ENCODE results near the gene NEUROG2.
"Not testable (repeated sequence)": the region's sequence is repeated elsewhere in the genome, so short reads cannot be mapped to it uniquely, and the experiment has no call there.

Gene NEUROG2

GRCh38 chr4:112520598-112521122 is 4.7 kb upstream of the NEUROG2 start:
- no peak for DNase-seq

GRCh38 chr4:112519689-112520597 is 4.0 kb upstream of the NEUROG2 start:
- no peak for DNase-seq

- DNase-seq = no peak
These were observed 2.7 kb upstream of the NEUROG2 start for GRCh38 chr4:112518675-112519074.

GRCh38 chr4:112517911-112518310 is 1.9 kb upstream of the NEUROG2 start:
- no peak for DNase-seq

- peak; percentile 19 for DNase-seq
These were observed 1.2 kb upstream of the NEUROG2 start for GRCh38 chr4:112517067-112517634.

- no peak for DNase-seq
These were observed 589 bp upstream of the NEUROG2 start for GRCh38 chr4:112516471-112517066.

- peak; percentile 24 for DNase-seq
These were observed 548 bp downstream of the NEUROG2 start for GRCh38 chr4:112515198-112516065.

GRCh38 chr4:112514647-112515197 is 1.3 kb downstream of the NEUROG2 start:
- DNase-seq = no peak

- no peak for DNase-seq
These were observed 1.9 kb downstream of the NEUROG2 start for GRCh38 chr4:112513971-112514646.

GRCh38 chr4:112511803-112512118 is 4.2 kb downstream of the NEUROG2 start:
- DNase-seq = no peak

- DNase-seq = no peak
These were observed 4.7 kb downstream of the NEUROG2 start for GRCh38 chr4:112511093-112511802.

- no peak for DNase-seq
These were observed 5.5 kb downstream of the NEUROG2 start for GRCh38 chr4:112510291-112511092.

- DNase-seq = no peak
These were observed 6.5 kb downstream of the NEUROG2 start for GRCh38 chr4:112509243-112510141.

- DNase-seq = no peak
These were observed 7.6 kb downstream of the NEUROG2 start for GRCh38 chr4:112508356-112508755.

GRCh38 chr4:112504807-112505206 is 11.2 kb downstream of the NEUROG2 start:
- DNase-seq = no peak

- no peak for DNase-seq
These were observed 13.1 kb downstream of the NEUROG2 start for GRCh38 chr4:112502871-112503270.

GRCh38 chr4:112492321-112492720 is 23.7 kb downstream of the NEUROG2 start:
- no peak for DNase-seq

- not testable (repeated sequence) for DNase-seq
These were observed 25.2 kb downstream of the NEUROG2 start for GRCh38 chr4:112490808-112491207.

- DNase-seq = no peak
These were observed 30.1 kb downstream of the NEUROG2 start for GRCh38 chr4:112485930-112486329.

Data from CD4-positive, alpha-beta T cell treated with Interleukin-17A for 4 hours (primary cell).